ENCODE measurements around the gene SAMD8. TPM values are rescaled to one million over a fixed set of nuclear protein-coding genes. Genes with fewer than 3 reads are reported as not detected.

SAMD8 gene
- total and polyA plus RNA-seq, 2 of the 8 experiments (the other 6 are each of a cell fraction or from before 2014, with no cell fraction given) = 11.7 to 20.9 TPM

GRCh38 chr10:75072727-75073126 is 38.7 kb upstream of the SAMD8 start (continued):
- TF ChIP-seq CHD7 (IDR thresholded peaks at IDR 0.05; ENCODE audit: insufficient replicate concordance, low read length) (no peak), TBP (IDR thresholded peaks at IDR 0.05; ENCODE audit: low read depth, low read length) (no peak), CBX8 (IDR thresholded peaks at IDR 0.05; ENCODE audit: borderline replicate concordance, low read depth, low read length) (no peak), RFX5 (IDR thresholded peaks at IDR 0.05; ENCODE audit: borderline replicate concordance, low read depth, low read length) (no peak), HDAC2 (IDR thresholded peaks at IDR 0.05; ENCODE audit: borderline replicate concordance in 1 of 2, low read depth in 2 of 2, low read length in 2 of 2) (no peak), TCF12 (IDR thresholded peaks at IDR 0.05; ENCODE audit: low read depth, low read length) (no peak), ZNF274 (IDR thresholded peaks at IDR 0.05; ENCODE audit: borderline replicate concordance, extremely low read depth, low read length) (no peak), CREB1 (IDR thresholded peaks at IDR 0.05) (no peak)

Measured in H1 (cell line).